Bladder microvascular endothelial cell (primary cell): ENCODE measurements around the gene CLEC18C. TPM values are rescaled to one million over a fixed set of nuclear protein-coding genes. Genes with fewer than 3 reads are reported as not detected.

Experiments
- total RNA-seq: library from RNA; depleted of rRNA; stranded (reverse); fragments of >200 nt; gene quantifications from 2 replicates; pipeline ENCODE4 v1.2.3, GENCODE V29; 2014

Gene CLEC18C
- total RNA-seq, result 0.16 and 0.19 TPM in 2 replicates

DNA sequence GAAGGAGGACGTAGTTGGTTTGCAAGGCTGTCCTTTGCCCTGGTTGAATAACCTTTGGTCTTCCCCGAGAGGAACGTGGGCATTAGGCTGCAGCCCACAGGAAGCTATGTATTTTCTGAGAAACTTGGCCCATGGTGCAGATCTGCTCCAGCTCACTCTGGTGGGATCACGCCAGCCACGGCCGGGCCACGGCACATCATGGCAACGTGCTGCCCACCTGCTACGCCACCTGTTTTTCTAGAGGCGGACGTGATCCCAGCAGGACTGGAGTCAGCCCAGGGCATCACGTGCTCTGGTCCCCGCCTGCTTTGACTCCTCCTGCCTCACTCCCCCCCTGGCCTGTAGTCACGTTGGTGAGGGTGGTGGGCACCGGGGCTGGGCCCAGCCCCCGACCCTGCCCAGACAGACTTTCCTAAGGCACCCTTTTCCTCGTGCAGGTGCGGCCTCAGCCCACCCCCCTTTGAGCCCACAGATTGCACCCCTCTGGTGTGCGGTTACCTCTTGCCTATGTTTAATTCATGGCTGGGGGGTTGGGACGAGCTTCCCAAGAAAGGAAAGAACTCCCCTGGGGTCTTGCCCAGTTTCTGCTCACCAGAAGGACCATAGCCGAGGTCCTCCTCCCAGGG lies at the start of gene CLEC18C:
TSS of gene CLEC18C (plus strand) at position 576 of the 626 bp plus-strand sequence. CDS start 492 bp downstream, outside the sequence.

Other genes with a start within 250 kb of the CLEC18C start
- gene CLEC18A, start 222.5 kb upstream of the CLEC18C start, total RNA-seq, result 0.50 TPM in 1 of 2 replicates, not detected in the other
- gene PDPR, start 59.5 kb upstream of the CLEC18C start, total RNA-seq, result 13.8 and 31.5 TPM in 2 replicates
- gene EXOSC6, start 78.2 kb downstream of the CLEC18C start, total RNA-seq, result 25.1 and 39.4 TPM in 2 replicates
- 88.9 and 139 TPM in 2 replicates for gene AARS1, start 115.7 kb downstream of the CLEC18C start, total RNA-seq
- 22.7 TPM in 2 replicates for gene DDX19B, start 125.4 kb downstream of the CLEC18C start, total RNA-seq
- gene DDX19A, start 173.1 kb downstream of the CLEC18C start, total RNA-seq, result 23.5 and 46.7 TPM in 2 replicates